ENCODE measurements around the gene CDC6. TPM values are rescaled to one million over a fixed set of nuclear protein-coding genes. Genes with fewer than 3 reads are reported as not detected.

Gene CDC6
- total and polyA plus RNA-seq, 2 experiments from 2014 or later: 7.7 to 20.1 TPM

GRCh38 chr17:40315678-40316570, 28.2 kb downstream of the CDC6 start:
- H3K27me3 ChIP-seq: no peaks in the 10 kb centered on the region
- H3K4me3 ChIP-seq: no peak overlapping the region
- H3K36me3 ChIP-seq: no peaks in the 10 kb centered on the region
- H3K9me3 ChIP-seq (ENCODE audit: low read depth): no peaks in the 10 kb centered on the region
- TF ChIP-seq, protein P1, sequence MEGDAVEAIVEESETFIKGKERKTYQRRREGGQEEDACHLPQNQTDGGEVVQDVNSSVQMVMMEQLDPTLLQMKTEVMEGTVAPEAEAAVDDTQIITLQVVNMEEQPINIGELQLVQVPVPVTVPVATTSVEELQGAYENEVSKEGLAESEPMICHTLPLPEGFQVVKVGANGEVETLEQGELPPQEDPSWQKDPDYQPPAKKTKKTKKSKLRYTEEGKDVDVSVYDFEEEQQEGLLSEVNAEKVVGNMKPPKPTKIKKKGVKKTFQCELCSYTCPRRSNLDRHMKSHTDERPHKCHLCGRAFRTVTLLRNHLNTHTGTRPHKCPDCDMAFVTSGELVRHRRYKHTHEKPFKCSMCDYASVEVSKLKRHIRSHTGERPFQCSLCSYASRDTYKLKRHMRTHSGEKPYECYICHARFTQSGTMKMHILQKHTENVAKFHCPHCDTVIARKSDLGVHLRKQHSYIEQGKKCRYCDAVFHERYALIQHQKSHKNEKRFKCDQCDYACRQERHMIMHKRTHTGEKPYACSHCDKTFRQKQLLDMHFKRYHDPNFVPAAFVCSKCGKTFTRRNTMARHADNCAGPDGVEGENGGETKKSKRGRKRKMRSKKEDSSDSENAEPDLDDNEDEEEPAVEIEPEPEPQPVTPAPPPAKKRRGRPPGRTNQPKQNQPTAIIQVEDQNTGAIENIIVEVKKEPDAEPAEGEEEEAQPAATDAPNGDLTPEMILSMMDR (IDR thresholded peaks at IDR 0.05; ENCODE audit: low read depth, low read length): no peak
- no peak for DNase-seq (ENCODE audit: low read depth in 1 of 2, low spot score in 1 of 2)
- H3K27ac ChIP-seq: peak overlapping the region; percentile 82
- peaks cover 79% of the 10 kb centered on the region for H3K4me1 ChIP-seq (ENCODE audit: low read depth)

DNA sequence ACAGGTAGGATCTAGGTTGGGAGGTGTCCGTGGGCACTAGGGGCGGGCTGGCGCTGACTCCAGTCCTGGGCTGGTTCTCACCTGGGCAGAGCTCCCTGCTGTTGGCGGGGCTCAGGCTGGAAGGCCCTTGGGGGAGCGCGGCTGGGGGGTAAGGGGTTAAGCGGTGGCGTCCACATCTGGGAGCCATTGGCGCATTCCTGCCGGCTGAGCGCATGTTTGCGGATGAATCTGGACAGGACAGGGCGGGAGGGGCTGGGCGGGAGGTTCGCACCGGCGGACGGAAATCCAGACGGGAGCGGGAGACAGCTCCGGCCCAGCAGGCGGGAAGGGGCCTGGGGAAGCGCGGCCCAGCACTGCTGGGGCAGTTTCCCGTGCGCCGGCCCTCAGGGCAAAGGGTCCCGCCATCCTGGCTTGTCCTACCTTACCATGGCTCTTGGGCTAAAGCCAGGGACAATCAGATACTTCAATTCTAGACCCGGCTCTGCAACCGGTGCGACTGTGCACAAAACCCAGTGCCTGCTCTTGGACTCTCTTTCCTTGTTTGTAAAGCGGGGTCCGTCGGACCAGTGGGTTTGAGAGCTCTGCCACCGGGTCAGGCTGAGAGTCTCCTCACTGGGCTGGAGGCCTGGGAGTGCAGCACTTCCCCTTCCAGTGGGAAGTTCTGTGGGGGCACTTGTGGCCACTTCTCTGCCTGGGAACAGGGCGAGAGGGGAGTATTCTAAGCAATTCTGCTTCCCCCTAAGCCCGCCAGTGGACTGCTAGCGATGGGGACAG, 29.1 kb downstream of the CDC6 start:
- TF ChIP-seq, protein P1 (IDR thresholded peaks at IDR 0.05; ENCODE audit: low read depth, low read length): no peak
- Histone ChIP-seq H3K27me3 (no peaks in the 10 kb centered on the region), H3K4me3 (peak overlapping the region; percentile 15), H3K4me1 (ENCODE audit: low read depth) (peaks cover 79% of the 10 kb centered on the region), H3K36me3 (no peaks in the 10 kb centered on the region), H3K27ac (peak overlapping the region; percentile 82), H3K9me3 (ENCODE audit: low read depth) (no peaks in the 10 kb centered on the region)
- peak; percentile 81 to 82 for DNase-seq (ENCODE audit: low read depth in 1 of 2, low spot score in 1 of 2)

GRCh38 chr17:40317345-40317873, 29.7 kb downstream of the CDC6 start:
- Histone ChIP-seq H3K36me3 (no peaks in the 10 kb centered on the region), H3K9me3 (ENCODE audit: low read depth) (no peaks in the 10 kb centered on the region), H3K4me3 (peak overlapping the region; percentile 15), H3K27ac (peak overlapping the region; percentile 82), H3K4me1 (ENCODE audit: low read depth) (peaks cover 79% of the 10 kb centered on the region), H3K27me3 (no peaks in the 10 kb centered on the region)
- peak; percentile 48 to 77 for DNase-seq (ENCODE audit: low read depth in 1 of 2, low spot score in 1 of 2)
- TF ChIP-seq, protein P1 (IDR thresholded peaks at IDR 0.05; ENCODE audit: low read depth, low read length): peak; percentile 74

DNA sequence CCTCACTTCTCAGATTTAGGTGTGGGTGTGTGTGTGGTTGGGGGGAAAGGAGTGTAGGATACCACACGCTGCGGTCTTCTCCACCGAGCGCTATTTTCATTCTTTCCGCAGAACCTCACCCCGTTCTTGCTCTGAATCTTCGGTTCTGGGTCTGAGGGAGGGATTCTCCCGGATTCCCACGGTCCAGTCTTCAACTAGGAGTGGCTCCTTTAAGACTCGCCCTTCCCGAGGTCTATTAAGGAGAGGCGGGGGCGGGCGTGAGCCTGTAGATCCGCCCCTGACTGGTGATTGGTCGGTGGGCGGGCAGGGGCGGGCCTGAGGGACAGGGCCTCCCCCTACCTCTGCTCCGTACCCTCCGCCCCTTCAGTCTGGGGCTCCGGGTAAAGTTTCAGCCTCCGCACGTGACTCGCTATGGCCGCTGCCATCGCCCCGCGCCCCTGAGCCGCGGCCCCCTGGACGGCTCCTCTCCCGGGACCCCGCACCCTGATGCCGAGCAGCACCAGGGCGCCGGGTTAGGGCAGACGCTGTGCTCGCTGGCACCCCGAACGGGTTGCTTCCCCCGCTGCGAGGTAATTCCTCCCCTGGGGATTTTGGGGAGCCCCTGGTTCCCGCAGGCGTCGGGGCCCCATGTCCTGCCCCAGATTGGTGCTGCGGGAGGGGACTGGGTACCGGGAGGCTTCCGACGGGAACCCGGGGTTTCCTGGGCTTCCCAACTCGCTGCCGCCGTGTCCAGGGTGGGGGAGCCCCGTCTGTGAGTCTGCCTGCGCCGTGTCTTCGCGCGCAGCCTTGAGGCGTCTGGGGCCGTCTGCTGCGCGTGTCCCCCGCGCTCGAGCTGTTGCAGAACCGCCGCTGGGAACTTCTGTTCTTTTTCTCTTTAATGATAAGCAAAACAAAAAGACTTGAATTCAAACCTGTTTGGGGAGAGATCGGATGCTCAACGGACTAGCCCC, 30.5 kb downstream of the CDC6 start:
- TF ChIP-seq, protein P1 (IDR thresholded peaks at IDR 0.05; ENCODE audit: low read depth, low read length): no peak
- Histone ChIP-seq H3K36me3 (no peaks in the 10 kb centered on the region), H3K27me3 (no peaks in the 10 kb centered on the region), H3K4me3 (peak overlapping the region; percentile 60), H3K9me3 (ENCODE audit: low read depth) (no peaks in the 10 kb centered on the region), H3K27ac (no peak overlapping the region), H3K4me1 (ENCODE audit: low read depth) (peaks cover 78% of the 10 kb centered on the region)
- DNase-seq (ENCODE audit: low read depth in 1 of 2, low spot score in 1 of 2): peak; percentile 96 to 98

Measured in cardiac muscle cell (in vitro differentiated cells and primary cell).